Prostate gland (tissue), 2 donors: ENCODE measurements around the gene RBM12. TPM values are rescaled to one million over a fixed set of nuclear protein-coding genes. Genes with fewer than 3 reads are reported as not detected.

Experiments
- DNase-seq: peaks from one replicate; pipeline ENCODE4 v3.0.0-alpha.2; 2019; ENCODE audit warnings: low spot score
- H3K27ac ChIP-seq, 2 donors: fragments of 200-600 bp; sonication (generic); 2 replicates each; pipeline ENCODE4 v1.5.1; 2017 to 2019
- H3K27me3 ChIP-seq: fragments of 200-600 bp; sonication (generic); replicated peaks from 2 replicates; pipeline ENCODE4 v1.5.1; 2019; ENCODE audit not compliant: insufficient read depth
- H3K36me3 ChIP-seq, 2 donors: fragments of 200-600 bp; sonication (generic); 1 replicate in 1 of 2; 2 replicates in 1 of 2; pipeline versions ENCODE4 v1.5.1 to v1.8.1; 2017 to 2019
- H3K4me1 ChIP-seq: fragments of 200-600 bp; sonication (generic); replicated peaks from 2 replicates; pipeline ENCODE4 v1.5.1; 2019
- H3K4me3 ChIP-seq, 2 donors: fragments of 200-600 bp; sonication (generic); 2 replicates each; pipeline ENCODE4 v1.5.1; 2017 to 2019
- H3K9me3 ChIP-seq: fragments of 200-600 bp; sonication (generic); 2 replicates; pipeline ENCODE4 v1.5.1; 2017
- POLR2A ChIP-seq: fragments of 450-650 bp; IDR thresholded peaks from one replicate; pipeline ENCODE4 v1.6.1; 2016; ENCODE audit warnings: antibody characterized with exemption, mild to moderate bottlenecking
- POLR2AphosphoS5 ChIP-seq: sonication (generic); formaldehyde crosslinking; IDR thresholded peaks from one replicate; pipeline ENCODE4 v1.6.1; 2017; ENCODE audit warnings: antibody characterized with exemption
- WGBS: methylation state at CpG from one replicate; pipeline ENCODE4 v1.1.5; 2018; 5-methylcytosine and 5-hydroxymethylcytosine counted together
- intact Hi-C: fragments of 100-400 bp; cut with DNase I; formaldehyde crosslinking; loops from one replicate; pipeline ENCODE4 v1.14.2; 2022
- total RNA-seq, 2 donors: library from RNA; depleted of rRNA; stranded (reverse); fragments of >200 nt; gene quantifications; one replicate each; pipeline ENCODE4 v1.1.0, GENCODE V29; 2016
- TF ChIP-seq, protein P1 (sequence below), 4 experiments: fragments of 200-600 bp in 2 of 4; fragments of 450-650 bp in 2 of 4; sonication (generic) in 2 of 4; IDR thresholded peaks; 1 replicate in 3 of 4; 2 replicates in 1 of 4; pipeline ENCODE4 v1.5.1; 2016 to 2019; ENCODE audit warnings: antibody characterized with exemption in 4 of 4, mild to moderate bottlenecking in 2 of 4, moderate library complexity in 2 of 4

The RBM12 gene
- total RNA-seq, 2 donors from 2014 or later: 31.8 to 38.9 TPM

- DNase-seq: no peak
- intact Hi-C loops: no loop called here
- no peak overlapping the region for H3K27ac ChIP-seq
Observed at GRCh38 chr20:35607003-35607735, 57.5 kb downstream of the RBM12 start.

GRCh38 chr20:35606127-35606526 is 58.6 kb downstream of the RBM12 start:
- intact Hi-C loops: no loop called here
- TF ChIP-seq, protein P1, sequence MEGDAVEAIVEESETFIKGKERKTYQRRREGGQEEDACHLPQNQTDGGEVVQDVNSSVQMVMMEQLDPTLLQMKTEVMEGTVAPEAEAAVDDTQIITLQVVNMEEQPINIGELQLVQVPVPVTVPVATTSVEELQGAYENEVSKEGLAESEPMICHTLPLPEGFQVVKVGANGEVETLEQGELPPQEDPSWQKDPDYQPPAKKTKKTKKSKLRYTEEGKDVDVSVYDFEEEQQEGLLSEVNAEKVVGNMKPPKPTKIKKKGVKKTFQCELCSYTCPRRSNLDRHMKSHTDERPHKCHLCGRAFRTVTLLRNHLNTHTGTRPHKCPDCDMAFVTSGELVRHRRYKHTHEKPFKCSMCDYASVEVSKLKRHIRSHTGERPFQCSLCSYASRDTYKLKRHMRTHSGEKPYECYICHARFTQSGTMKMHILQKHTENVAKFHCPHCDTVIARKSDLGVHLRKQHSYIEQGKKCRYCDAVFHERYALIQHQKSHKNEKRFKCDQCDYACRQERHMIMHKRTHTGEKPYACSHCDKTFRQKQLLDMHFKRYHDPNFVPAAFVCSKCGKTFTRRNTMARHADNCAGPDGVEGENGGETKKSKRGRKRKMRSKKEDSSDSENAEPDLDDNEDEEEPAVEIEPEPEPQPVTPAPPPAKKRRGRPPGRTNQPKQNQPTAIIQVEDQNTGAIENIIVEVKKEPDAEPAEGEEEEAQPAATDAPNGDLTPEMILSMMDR (IDR thresholded peaks at IDR 0.05): no peak
- TF ChIP-seq POLR2A (no peak), POLR2AphosphoS5 (no peak)
- Histone ChIP-seq H3K9me3 (no peaks in the 10 kb centered on the region), H3K4me1 (no peaks in the 10 kb centered on the region), H3K36me3 (no peaks in the 10 kb centered on the region), H3K4me3 (no peak overlapping the region), H3K27me3 (no peaks in the 10 kb centered on the region), H3K27ac (no peak overlapping the region)
- 83% methylated on average over 4 of the region's 4 CpGs for WGBS
- no peak for DNase-seq

More at GRCh38 chr20:35607003-35607735, 57.5 kb downstream of the RBM12 start:
- H3K36me3 ChIP-seq: no peaks in the 10 kb centered on the region
- no peaks in the 10 kb centered on the region for H3K4me1 ChIP-seq
- H3K27me3 ChIP-seq: no peaks in the 10 kb centered on the region
- H3K4me3 ChIP-seq: no peak overlapping the region
- 60% methylated on average over 14 of the region's 14 CpGs for WGBS
- no peaks in the 10 kb centered on the region for H3K9me3 ChIP-seq
- no peak for TF ChIP-seq POLR2A
- no peak for TF ChIP-seq POLR2AphosphoS5
- TF ChIP-seq, protein P1 (IDR thresholded peaks at IDR 0.05): no peak

DNA sequence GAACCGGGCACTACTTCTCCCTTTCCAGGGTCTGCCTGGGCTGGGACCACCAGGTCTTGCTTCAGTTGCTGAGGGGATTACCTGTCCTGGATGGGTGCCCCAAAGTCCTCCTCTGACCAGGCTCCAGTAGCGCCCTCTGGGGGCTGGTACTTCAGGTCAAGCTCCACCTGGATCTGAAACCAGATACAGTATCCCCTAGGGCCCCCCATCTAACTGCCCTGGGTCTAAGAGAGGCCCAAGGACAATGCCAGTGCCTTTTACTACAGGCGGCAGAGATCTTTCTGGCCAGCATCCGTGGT is 60.3 kb downstream of the RBM12 start:
- Histone ChIP-seq H3K36me3 (no peaks in the 10 kb centered on the region), H3K27me3 (no peaks in the 10 kb centered on the region), H3K4me1 (no peaks in the 10 kb centered on the region), H3K27ac (no peak overlapping the region), H3K4me3 (no peak overlapping the region), H3K9me3 (no peaks in the 10 kb centered on the region)
- TF ChIP-seq POLR2AphosphoS5: no peak
- no peak for TF ChIP-seq POLR2A
- TF ChIP-seq, protein P1 (IDR thresholded peaks at IDR 0.05): no peak
- intact Hi-C loops: loop anchor here (5.0 kb wide), 2 partner anchors 93 to 283 kb away; partner anchors contain the start of genes NFS1 and ROMO1
- DNase-seq: no peak
- 63% methylated on average over 4 of the region's 4 CpGs for WGBS

DNA sequence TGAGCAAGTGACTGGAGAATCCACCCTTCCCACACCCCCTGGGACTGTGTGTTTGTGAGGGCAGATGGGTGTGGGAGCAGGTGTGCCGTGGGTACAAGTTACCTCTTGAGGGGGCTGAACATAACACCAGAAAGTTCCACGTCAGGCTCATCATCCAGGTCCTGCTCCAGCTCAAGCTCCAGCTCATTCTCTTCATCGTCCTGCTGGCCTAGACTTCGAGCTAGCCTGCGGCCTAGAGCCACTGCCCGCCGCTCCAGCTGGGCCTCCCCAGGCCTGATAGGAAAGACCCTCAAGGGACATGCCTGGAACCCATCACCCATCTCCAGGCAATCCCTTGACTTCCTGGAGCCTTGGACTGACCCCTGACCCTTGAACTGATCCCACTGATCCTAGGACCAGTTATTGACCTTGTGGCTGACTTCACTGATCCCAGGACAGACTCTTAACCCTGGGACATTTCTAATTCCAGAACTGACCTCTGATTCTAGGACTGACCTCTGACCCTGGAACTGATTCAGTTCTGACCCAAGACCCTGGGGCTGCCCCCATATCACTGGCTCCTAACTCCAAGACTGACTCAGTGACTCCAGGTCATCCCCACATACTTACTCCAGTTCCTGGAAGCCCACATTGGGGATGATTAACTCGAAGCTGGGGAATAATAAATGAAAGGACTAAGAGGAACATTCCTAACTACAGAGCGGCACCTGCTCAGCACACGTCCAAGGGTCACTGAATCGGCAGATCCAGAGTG is 60.8 kb downstream of the RBM12 start:
- H3K4me3 ChIP-seq: no peak overlapping the region
- H3K27me3 ChIP-seq: no peaks in the 10 kb centered on the region
- no peak overlapping the region for H3K27ac ChIP-seq
- H3K9me3 ChIP-seq: no peaks in the 10 kb centered on the region
- no peaks in the 10 kb centered on the region for H3K36me3 ChIP-seq
- 92% methylated on average over 11 of the region's 11 CpGs for WGBS
- DNase-seq: no peak
- intact Hi-C loops: loop anchor here (5.0 kb wide), 2 partner anchors 93 to 283 kb away; partner anchors contain the start of genes NFS1 and ROMO1
- TF ChIP-seq, protein P1 (IDR thresholded peaks at IDR 0.05): no peak
- TF ChIP-seq POLR2AphosphoS5: no peak
- no peaks in the 10 kb centered on the region for H3K4me1 ChIP-seq
